HS-5 (cell line): Measurements from ENCODE around the gene KIF1A.
"Not testable (repeated sequence)": the region's sequence is repeated elsewhere in the genome, so short reads cannot be mapped to it uniquely, and the experiment has no call there.

Source experiments
- DNase-seq: peaks from one replicate; pipeline ENCODE4 v3.0.0-alpha.2; 2012; ENCODE audit warnings: low read depth

Gene KIF1A

DNA sequence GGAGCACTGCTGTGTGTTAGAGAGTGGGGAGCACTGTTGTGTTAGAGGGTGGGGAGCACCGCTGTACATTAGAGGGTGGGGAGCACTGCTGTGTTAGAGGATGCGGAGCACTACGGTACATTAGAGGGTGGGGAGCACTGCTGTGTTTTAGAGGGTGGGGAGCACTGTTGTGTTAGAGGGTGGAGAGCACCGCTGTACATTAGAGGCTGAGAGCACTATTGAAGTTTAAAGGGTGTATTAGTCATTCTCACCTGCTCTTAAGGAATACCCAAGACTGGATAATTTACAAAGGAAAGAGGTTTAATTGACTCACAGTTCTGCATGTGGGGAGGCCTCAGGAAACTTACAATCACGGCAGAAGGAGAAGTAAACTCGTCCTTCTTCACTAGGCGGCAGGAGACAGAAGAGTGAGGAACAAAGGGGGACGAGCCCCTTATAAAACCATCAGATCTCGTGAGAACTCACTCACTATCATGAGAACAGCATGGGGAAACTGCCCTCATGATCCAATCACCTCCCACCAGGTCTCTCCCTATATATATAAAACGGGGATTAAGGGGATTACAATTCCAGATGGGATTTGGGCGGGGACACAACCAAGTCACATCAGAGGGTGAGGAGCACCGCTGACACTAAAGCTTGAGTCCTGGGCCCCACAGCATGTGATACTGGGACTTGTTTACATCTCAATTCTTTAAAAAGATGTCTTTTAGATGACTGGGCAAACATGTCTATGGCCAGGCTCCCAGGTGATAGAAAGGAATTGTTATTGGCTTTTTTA lies 29.1 kb upstream of the KIF1A start:
- DNase-seq, result no peak

DNA sequence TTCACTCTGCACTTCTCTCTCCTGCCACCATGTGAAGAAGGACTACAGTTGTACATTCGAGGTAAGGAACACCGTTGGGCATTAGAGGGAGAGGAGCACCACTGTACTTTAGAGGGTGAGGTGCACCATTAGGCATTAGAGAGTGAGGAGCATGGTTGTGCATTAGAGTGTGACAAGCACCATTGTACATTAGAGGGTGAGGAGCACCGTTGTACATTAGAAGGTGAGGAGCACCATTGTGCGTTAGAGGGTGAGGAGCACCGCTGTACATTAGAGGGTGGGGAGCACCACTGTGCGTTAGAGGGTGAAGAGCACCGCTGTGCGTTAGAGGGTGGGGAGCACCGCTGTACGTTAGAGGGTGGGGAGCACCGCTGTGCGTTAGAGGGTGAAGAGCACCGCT lies 27.8 kb upstream of the KIF1A start:
- DNase-seq, result no peak

DNA sequence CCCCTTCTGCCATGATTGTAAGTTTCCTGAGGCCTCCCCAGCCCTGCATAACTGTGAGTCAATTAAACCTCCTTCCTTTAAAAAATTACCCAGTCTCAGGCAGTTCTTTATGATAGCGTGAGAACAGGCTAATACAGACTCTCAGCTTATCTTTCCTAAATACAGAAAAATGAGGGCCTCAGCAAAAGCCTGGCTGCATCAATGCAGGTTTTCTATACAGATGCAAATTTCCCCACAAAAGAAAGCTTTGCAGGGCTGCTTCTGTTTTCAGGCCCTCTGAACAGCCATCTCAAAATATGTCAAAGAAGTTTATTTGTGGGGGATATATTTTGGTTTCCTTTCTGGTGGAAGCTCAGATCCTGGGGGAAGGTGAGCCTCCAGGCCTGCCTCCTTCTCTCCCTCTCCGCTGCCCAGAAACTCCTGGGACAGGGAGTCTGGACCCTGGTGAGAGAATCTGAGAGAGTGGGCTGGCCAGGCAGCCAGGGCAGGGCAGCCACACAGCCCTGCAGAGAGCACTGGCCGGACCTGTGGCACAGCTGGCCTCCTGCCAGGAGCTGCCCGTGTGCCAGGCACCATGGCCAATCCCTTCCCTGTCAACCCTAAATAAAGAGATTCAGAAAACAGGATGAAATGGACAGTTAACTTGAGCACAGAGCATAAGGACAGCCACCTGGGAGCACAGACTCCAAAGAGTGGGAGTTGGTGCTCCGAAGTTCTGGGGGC lies 27.0 kb upstream of the KIF1A start:
- no peak for DNase-seq

DNA sequence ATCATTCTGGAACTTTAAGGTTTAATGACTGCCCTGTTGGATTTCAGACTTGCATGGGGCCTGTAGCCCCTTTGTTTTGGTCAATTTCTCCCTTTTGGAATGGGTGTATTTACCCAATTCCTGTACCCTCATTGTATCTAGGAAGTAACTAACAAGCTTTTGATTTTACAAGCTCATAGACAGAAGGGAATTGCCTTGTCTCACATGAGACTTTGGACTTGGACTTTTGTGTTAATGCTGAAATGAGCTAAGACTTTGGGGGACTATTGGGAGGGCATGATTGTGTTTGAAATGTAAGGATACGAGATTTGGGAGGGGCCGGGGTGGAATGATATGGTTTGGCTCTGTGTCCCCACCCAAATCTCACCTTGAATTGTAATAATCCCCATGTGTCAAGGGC lies 26.3 kb upstream of the KIF1A start:
- not testable (repeated sequence) for DNase-seq

DNA sequence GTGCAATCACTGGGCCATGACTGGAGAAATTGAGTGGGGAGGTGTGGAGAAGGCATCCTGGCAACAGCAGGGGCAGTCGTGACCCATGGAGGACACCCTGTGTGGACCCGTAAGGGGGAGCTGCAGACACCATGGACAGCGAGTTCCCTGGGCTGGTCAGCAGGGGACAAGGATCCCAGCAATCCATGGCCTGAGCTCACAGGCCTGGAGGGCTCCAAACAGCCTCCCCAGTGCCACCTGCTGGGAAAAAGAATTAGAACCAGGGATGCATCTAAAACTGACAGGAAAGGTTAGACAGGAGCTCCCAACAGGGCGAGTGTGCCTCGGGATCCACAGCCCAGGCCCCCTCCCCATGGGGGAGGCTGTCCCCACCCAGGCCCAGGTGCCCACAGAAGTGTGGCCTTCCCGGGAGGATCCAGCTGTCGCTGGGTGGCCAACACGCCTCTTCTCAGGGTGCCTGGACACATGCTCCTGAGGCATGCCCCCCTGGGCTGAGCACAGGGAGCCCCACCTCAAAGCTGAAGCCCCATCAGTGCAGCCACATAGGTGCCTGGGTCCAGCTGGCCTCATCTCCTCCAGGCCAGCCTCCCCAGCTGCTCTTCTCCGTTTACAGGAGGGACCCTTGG lies 20.5 kb upstream of the KIF1A start:
- DNase-seq, result peak; percentile 16

DNA sequence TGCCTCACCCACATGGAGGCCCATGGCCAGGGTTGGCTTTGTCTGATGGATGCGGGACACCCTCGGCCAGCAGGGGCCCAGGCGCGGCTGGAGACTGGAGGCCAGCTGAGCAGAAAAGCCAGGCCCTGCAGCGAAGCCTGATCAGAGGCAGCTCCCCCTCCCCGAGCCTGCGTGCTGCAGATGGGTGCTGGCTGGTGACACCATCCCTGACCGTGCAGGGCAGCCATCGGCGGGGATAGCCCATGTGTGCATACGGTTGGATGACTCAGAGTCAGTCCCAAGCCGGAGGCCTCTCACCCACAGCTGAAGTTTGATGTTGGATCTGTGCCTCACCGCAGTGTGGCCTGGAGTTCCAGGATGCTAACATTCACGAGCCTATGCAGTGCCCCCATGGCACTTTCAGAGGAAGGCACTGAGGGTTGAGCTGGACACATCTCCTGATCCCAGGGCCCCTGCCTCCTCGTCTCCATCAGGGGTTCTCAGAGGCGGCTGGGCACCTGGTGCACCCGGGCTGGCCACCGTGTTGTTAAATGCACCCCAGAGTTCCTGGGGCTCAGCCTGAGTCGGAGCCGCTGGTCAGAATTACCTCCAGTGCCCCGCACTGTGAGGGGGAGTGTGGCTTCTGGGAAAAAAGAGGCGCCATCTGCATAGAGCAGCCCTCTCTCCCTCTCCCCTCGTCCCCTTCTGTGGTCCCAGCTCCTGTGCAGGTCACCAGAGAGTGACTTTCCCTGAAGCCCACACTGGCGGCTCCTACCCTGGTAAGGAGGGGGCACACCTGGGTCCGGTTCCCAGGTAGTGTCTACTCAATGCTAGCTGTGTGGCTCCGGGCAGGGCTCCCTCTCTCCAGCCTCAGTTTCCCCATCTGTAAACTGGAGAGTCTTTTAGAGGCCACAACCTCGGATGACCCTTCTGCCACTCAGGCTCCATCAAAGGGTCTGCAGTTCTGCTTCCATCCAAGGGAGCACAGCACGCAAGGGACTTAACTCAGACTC lies 19.4 kb upstream of the KIF1A start:
- DNase-seq, result no peak

DNA sequence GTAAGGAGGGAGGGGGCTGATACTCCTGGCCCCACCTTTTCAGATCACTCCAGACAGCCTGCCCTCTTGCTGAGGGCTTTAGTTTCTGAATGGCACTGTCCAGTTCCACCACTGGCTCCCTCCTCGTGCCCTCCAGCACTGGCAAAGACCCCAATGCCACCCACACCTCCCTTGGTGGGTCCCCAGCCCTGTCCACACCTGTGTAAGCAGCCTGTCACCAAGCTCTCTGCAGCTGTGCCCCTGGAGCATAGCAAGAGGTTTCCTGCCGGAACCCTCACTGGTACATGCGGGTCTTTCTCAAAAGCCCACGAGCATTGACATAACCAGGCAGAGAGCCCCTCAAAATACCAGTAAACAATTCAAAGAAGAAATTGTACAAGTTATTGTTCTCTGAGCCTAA lies 17.6 kb upstream of the KIF1A start:
- DNase-seq, result no peak

DNA sequence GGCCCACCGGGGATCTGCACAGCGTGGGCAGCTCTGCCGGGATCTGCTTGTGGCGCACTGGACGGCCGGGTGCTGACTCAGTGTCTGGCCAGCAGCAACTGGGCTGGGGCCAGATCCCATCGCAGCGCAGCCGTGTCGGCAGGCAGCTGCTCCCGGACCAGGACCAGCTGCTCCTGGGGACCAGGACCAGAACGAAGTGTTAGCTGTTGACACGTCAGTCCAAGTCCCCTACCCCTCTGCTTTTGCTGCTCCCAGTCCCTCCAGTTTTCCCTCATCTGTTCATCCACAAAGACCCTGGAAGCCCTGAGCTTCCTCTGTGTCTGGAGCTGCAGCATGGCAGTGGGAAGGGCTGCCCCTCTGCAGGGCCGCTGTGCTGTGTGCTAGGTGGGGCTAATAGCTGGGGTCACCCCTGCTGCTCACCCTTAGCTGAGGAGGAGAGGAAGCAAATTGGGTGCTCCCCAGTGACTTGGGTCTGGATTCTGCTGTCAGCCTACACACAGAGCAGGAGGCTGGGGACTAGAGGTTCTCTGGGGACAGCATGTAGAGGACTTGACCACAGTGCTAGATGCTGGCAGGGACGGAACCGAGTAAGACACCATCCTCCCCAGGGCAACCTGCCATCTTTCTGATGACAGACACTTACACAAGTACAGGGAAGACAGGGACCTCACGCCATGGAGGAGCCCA lies 16.9 kb upstream of the KIF1A start:
- no peak for DNase-seq

DNA sequence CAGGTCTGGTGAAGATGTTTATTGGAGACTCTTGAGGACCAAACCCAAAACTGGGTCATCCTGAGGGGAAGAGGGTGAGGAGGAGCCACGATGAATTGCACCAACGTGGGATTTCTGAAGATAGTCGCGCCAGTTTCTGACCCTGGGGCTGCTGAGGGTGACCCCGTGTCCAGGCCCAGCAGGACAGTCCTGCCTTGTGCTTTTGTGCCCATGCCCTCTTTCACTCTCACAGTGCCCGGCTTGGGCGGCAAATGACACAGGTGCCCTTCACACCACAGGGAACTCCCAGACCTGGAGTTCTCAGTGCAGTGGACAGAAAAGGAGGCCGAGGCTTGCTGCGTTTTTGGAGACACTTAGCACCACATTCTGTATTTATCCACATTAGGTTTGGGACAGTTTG lies 15.5 kb upstream of the KIF1A start:
- no peak for DNase-seq

DNA sequence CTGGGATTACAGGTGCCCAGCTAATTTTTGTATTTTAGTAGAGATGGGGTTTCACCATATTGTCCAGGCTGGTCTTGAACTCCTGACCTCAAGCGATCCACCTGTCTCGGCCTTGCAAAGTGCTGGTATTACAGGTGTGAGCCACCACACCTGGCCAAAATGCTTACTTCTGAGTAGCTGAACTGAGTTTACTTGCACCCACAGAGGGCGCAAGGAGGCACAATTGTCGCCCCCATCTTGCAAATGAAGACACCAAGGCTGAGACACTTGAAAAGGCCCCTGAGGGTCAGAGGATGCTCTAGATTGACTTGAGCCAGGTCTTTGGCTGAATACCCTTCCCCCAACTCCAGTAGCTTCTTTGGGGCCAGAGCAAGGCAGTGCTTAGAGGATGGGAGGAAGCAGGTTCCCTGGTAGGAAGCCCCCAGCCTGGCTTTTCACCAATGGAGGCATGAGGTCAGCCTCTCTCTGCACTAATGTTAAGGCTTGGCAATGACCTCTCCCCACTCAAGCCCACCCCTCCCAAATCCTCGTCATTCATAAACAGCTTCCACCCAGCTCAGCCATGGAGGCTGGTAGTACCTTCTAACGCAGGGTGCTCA lies 14.5 kb upstream of the KIF1A start:
- DNase-seq, result no peak

DNA sequence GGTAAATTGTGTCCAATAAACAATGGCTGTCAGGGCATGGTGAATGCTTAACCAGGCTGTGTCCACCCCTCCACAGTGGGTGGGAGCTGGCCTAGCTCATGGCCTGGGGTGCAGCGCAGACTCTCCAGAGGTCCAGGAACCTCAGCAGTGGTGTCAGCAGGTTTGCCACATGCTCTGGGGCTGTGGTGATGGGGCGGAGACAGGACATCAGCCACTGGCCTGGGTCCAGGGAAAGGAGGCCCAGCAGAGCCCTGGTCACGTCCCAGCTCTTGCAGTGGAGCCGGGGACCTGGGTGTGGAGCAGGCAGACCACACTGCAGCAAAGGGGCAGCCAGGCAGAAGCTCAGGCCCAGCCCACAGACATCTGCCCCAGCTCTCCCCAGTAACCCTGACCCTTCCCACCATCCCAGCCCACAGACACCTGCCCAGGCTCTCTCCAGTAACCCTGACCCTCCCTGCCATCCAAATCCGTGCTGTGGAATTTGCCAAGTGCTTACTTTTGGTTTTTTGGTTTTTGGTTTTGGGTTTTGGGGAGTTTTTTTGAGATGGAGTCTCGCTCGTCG lies 13.8 kb upstream of the KIF1A start:
- no peak for DNase-seq

DNA sequence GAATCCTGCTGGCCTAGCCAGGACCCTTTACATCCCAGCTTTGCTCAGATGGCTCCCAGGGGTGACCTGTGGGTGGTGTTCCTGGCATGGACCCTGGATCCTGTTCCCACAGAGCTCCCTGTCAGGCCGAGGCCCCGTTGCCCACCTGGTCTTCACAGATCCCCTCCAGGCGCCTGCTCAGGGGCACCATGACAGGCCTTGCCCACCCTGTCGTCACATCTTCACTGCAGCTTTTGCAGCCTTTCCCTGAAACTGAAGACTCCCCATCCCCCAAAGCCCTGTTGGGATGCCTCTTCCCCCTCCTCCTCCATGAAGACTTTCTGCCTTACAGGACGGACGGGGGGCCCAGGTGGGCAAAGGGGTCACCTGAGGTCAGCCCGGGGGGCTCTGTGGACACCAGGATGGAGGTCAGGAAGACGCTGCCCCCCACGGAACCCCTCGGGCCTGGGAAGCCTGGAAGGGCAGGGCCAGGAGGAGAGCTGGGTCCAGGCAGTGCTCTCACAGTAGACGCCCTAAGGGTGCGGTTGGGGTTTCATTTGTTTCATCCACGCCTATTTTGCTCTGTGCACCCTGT lies 13.0 kb upstream of the KIF1A start:
- no peak for DNase-seq

DNA sequence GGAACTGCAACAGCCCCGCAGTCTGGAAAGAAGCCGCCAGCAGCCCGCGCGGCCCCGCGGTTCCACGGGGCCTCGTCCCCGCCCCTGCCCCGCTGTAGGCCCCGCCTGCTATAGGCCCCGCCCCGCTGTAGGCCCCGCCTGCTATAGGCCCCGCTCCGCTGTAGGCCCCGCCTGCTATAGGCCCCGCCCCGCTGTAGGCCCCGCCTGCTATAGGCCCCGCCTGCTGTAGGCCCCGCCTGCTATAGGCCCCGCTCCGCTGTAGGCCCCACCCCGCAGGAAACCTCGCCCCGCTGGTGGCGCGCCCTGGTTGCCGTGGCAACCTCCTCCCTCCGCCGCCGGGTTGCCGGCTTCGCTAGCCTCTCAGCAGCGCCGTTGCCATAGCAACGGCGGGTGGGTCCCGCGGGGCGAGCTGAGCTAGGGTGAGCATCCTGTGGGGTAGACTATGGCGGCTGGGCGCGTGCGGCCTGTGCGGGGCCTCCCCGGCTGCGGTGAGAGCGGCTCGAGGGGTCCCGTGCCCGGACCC lies 12.2 kb upstream of the KIF1A start:
- peak; percentile 23 for DNase-seq

DNA sequence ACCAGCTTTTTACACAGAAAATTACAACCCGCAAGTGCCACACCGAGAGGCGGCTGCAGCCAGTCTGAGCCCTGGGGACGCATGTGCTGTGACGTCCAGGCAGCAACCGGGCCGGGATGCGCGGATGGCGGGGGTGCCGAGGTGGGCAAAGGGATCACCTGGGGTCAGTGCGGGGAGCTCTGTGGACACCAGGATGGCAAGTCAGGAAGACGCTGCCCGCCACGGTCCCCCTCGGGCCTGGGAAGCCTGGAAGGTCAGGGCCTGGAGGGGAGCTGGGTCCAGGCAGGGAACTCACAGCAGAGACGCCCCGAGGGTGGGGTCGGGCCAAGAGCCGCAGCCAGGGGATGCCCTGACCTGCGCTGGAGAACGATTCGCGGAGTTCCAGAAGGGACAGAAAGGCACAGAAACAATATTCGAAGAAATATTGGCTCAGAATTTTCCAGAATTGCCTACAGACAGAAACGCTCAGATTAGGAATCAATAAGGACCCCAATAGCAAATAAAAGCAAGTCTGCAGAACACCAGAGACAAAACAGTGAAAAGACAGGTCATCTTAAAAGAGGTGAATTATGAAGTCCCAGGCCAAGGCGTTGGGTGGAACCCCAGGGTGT lies 11.7 kb upstream of the KIF1A start:
- no peak for DNase-seq

DNA sequence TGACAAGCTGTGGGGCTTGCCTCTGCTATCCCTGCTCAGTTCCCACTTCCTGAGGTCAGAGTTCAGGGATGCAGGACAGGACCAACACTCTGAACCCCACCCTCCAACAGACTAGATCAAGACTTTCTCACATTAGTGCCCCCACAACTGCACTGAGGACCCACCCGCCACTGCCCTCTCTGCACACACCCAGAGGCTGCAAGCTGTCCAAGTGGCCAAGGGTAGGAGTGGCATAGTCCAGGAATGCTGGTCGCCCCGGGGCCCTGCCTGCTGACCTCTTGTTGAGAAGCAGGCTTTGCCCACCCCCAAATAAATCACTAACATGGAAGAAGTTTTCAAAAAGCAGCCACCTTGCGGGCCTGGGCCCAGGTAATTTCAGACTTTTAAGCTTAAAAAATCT lies 5.5 kb upstream of the KIF1A start:
- no peak for DNase-seq

DNA sequence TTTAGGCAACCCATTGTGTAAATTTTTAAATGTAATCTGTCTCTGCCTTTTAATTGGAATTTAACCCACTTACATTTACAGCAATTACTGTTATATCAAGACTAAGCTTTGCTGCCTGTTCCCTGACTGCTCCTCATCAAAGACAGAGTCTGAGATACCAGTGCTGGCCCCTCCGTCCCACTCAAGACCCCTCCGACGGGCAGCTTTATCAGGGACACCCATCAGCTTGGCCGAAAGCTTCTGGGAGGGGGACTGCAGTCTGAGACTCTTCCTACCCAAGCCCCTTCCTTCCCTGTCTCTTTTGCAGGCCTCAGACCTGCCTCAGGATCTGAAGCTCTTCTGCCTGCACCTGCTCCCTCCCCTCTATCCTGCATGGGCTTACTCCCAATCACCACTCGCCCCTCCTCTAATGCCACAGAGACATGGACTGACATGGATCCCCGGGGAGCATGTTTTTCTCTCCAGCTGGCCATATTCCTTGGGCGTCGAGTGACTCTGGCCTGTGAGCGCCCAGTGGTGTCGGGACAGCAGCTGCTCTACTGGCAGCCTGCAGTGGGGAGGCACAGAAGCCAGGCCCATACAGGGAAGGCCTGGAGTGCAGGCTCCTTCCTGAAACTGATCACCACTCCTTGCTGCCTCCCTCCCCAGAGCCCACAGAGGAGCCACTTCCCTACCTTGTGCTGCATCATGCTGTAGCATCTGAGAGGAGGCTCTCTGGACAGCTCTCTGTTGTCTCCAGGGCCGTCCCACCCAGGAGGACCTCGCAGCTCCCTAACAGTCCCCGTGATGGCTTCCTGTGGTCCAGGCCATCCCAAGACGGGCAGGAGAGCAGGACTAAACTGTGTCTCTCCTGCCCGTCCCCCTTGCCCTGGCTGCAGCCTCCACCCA lies 3.7 kb upstream of the KIF1A start:
- no peak for DNase-seq

DNA sequence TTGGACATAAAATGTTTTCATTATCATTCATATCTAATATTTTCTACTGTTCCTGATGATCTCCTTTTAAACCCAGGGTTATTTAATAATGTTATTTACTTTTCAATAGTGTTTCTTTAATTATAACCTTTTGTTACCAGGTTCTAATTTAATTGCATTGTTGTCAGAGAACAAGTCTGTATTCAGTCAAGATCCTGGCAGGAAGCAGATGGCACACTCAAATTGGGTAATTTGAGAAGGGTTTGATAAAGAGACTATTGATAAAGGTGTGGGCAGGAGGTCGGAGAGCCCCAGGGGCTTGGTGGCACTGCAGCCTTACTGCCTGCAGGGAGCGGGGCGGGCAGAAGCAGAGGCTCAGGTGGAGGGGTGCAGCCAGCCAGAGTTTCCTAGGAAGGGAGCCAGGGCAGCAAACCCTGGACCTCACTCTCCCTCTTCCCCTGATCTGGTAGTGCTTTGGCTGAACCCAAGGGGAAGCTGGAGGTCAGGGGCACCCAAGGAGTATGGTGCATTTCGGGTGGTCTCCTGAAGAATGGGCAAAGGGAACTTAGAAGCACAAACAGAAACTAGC lies 2.3 kb upstream of the KIF1A start:
- no peak for DNase-seq

DNA sequence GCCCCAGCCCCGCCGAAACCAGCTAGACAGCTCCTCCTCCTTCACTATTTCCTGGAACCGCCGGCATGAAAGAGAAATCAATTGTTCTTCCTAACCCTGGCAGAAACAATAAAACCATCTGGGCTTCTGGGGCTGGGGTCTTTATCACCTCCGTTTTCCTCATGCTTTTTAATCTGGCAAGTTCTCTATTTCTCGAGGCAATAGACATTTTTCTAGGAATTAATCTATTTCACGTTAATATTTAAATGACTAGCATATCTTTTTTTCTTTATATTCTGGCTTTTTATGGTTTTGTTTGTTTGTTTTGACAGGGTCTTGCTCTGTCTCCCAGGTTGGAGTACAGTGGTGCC lies 1.4 kb upstream of the KIF1A start:
- no peak for DNase-seq
